KOPT-K1 (cell line): ENCODE data around the gene HOMER2.

ENCODE experiments used
- H3K27ac ChIP-seq: fragments of 200-600 bp; sonication (generic); 2 replicates; pipeline ENCODE4 v1.5.1; 2016; ENCODE audit warnings: antibody characterized with exemption, mild to moderate bottlenecking, low read depth, low read length; ENCODE audit not compliant: poor library complexity, severe bottlenecking
- H3K36me3 ChIP-seq: fragments of 200-600 bp; sonication (generic); 2 replicates; pipeline ENCODE4 v1.5.1; 2017; ENCODE audit warnings: antibody characterized with exemption, mild to moderate bottlenecking, low read length, moderate library complexity; ENCODE audit not compliant: insufficient read depth
- H3K9me3 ChIP-seq: fragments of 200-600 bp; sonication (generic); 2 replicates; pipeline ENCODE4 v1.5.1; 2017; ENCODE audit warnings: antibody characterized with exemption, low read length, mild to moderate bottlenecking; ENCODE audit not compliant: insufficient read depth, poor library complexity, severe bottlenecking

Gene HOMER2

DNA sequence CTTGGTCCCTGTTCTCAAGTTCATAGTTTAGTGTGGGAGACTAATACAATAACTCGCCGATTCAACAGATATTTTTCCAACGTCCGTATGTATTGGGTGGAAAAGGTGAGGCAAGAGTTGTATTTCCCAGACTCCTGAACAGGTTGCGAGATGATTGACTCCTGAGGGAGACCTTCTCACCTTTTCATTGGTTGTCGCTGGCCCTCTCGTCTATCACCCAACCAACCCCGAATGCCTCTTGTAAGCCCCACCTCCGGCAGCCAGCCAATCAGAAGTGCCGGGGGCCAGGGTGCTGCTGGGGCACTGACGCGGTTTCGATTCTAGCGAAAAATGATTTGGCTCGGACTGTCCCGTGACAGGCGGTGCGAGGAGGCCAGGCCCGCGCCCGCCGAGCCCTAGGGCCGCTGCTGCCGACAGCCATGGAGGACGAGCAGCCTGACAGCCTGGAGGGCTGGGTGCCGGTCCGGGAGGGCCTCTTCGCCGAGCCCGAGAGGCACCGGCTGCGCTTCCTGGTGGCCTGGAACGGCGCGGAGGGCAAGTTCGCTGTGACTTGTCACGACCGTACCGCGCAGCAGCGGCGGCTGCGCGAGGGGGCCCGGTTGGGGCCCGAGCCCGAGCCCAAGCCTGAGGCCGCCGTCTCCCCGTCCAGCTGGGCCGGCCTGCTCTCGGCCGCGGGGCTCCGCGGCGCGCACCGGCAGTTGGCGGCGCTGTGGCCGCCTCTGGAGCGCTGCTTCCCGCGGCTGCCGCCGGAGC, 143.0 kb downstream of the HOMER2 start, which contains the start of gene WHAMM:
WHAMM (plus strand) TSS at position 321 of the 753 bp plus-strand sequence; CDS start at position 420, 99 bp downstream.
- H3K9me3 ChIP-seq = no peaks in the 10 kb centered on the region
- peak within 1 kb of the TSS; percentile 78 for H3K27ac ChIP-seq

DNA sequence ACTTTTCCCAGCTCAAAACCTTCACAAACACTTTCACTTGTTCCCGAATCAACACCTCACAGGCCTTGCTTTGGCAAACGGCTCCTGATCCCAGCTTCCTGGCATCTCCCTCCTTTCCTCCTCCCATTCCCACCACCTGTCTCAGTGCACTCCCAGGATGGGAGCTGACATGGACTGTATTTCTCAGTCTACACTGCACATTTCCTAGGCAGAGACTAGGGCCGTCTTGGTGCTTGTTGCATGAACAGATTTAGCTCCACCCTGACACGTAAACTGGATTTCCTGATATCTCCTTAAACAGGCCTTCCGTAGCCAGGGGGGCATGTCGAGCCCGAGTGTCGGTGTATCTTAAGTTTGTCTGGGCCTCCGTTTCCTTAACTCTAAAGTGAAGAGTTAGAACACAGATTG, 143.9 kb downstream of the HOMER2 start:
- Histone ChIP-seq H3K9me3 (no peaks in the 10 kb centered on the region), H3K36me3 (peaks cover 11% of the 10 kb centered on the region), H3K27ac (no peak overlapping the region)

More for the DNA sequence above, 143.0 kb downstream of the HOMER2 start, which contains the start of gene WHAMM:
- peaks cover 20% of the 10 kb centered on the region for H3K36me3 ChIP-seq

DNA sequence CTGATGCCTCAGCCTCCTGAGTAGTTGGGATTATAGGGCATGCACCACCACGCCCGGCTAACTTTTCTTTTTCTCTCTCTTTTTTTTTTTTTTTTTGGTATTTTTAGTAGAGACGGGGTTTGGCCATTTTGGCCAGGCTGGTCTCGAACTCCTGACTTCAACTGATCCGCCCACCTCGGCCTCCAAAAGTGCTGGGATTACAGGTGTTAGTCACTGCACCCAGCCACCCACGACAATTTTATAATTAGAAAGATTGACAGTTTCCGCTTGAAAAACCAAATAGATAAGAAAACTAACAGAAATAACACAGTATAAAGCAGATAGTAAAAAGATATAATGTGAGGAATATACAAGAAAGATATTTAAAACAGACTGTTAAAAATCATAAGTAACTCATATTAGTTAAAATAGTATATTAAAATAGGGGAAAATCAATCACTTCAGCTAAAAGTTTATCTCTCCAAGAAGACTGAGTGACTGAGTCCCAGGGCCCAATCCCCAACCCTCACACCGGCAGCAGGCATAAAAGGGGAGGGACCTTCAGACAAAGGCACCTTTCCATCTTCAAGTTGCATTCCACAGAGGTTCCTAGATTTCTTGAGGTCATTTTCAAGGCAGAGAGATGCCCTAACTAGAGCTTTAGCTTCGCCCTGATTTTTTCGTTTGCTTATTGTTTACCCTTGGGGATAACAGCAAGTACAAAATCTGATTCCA, 144.4 kb downstream of the HOMER2 start:
- H3K9me3 ChIP-seq = no peaks in the 10 kb centered on the region
- no peak overlapping the region for H3K27ac ChIP-seq

DNA sequence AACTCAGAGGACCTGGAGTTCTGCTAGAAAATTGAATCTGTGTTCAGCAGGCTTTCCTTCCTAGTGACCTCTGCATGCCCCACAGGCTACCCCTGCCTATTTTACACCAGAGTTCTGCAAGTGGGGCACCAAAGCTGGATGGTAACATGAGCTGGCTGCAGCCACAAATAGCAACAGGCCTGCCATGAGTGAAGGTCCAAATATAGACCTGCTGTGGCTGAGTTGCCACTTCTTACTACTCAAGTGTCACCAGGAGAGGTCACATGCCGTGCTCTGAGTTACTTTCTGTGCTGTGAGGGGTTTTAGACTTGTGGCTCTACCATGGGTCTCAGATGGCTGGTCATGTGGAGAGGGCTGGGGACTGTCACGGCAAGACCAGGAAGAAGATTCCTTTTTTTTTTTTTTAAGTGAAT, 146.5 kb downstream of the HOMER2 start, which contains the start of gene FSD2:
FSD2 (minus strand) TSS at position 76 of the 413 bp plus-strand sequence. CDS start 18,679 bp downstream, outside the sequence.
- H3K9me3 ChIP-seq = no peaks in the 10 kb centered on the region
- H3K36me3 ChIP-seq = no peaks in the 10 kb centered on the region
- H3K27ac ChIP-seq = no peak within 1 kb of the TSS

More for the DNA sequence above, 144.4 kb downstream of the HOMER2 start:
- peaks cover 6% of the 10 kb centered on the region; the same call in 1 of the 2 replicates for H3K36me3 ChIP-seq

DNA sequence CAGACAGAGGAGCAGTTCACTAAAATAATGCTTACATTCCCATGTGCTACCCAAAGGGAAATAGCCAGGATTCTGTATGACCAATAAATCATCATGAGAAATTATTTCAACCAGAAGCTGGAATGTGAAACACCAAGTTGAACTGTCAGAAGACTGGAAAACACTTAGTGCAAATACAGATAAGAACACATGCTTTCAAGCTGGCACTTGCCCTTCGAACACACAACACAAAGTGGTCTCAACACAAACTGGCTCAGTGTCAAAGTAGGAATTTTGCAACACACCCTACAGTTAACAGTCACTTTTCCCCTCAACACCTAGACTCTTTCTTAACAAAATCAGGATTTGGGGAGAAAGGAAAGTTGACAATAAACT, 148.0 kb downstream of the HOMER2 start:
- no peak overlapping the region for H3K27ac ChIP-seq
- H3K36me3 ChIP-seq = no peaks in the 10 kb centered on the region
- H3K9me3 ChIP-seq = no peaks in the 10 kb centered on the region

- Histone ChIP-seq H3K27ac (no peak overlapping the region), H3K36me3 (no peaks in the 10 kb centered on the region)
Observed at GRCh38 chr15:82803793-82804574, 148.5 kb downstream of the HOMER2 start.

DNA sequence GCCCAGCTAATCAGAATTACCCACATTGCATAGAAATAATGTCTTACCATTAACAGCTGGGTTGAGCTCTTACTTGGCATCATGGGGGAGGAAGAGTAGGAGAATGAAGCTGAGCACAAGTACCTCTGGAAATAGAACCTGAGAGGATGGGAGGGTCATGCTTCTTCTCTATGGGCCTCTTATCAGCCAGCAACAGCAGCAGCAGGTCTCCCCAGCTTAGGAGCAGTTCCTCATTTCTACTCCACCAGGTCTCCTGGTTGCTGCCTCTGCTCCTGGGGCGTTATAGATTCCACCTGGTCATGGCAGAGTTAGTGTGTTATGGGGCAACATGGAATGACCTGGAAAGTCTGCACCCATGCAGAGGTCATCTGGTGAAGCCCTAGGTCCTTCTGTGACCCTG, 150.0 kb downstream of the HOMER2 start:
- no peak overlapping the region for H3K27ac ChIP-seq
- no peaks in the 10 kb centered on the region for H3K9me3 ChIP-seq

More at GRCh38 chr15:82803793-82804574, 148.5 kb downstream of the HOMER2 start:
- H3K9me3 ChIP-seq = no peaks in the 10 kb centered on the region

DNA sequence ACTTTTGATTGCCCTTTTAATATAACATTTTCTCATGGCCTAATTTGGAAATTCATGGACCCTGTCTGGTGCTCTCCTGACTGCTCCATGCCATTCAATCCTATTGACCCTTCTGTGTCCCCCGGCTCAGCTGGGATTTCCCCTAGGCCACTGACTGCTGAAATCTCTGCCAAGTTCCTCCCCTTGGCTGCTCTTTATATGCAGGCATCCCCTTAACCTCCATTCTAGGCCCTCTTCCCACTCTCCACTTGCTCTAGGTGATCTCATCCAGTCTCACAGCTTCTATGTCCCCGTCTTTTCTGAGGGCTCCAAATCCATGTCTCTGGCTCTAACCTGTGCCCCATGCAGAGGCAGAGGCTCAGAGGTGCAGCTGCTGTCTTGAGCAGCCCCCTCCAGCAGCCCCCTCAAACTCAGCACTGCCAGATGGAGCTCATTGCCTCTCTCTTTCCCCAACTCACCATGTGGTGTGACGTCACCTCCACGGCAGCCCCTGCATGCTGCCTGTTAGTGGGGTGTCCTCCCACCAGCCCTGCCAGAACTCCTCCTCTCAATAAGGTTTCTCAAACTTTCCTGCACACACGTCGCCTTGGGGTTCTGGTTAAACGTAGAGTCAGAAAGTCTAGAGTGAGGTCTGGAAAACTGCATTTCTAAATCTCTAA, 153.2 kb downstream of the HOMER2 start:
- Histone ChIP-seq H3K27ac (no peak overlapping the region), H3K9me3 (peaks cover 3% of the 10 kb centered on the region), H3K36me3 (no peaks in the 10 kb centered on the region)

More for the DNA sequence above, 150.0 kb downstream of the HOMER2 start:
- H3K36me3 ChIP-seq = no peaks in the 10 kb centered on the region
